Measurements from ENCODE around the gene MS4A13.

Gene MS4A13

DNA sequence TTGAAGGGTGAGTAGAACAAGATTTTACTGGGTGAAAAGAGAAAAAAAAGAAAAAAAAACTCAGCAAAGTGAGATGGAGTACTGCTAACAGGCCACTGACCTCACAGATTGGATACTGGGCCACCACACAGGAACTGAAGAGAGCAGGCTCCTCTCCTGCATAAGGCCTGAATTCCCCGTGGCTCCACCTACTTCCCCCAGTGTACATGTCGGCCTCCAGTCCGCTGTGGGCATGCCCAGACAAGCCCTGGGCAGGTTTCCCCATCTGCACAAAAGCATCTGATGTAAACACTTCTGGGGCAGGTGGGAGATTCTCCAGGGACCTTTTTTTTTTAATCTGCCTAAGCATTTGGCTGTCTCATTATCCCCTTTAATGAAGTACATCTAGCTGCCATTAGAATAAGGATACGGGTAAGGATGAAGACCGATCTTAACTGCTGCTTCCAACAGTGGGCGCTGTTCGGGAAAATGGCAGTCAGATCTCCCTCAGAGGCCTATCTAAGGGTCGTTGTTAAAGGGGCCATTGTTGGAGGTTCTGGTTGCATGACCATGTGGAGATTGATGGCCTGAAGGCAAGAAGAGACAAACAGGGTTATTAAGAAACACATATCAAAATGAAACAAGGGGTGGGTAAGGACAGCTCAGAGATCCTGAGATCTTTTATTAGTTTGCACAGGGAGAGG lies 48.5 kb downstream of the MS4A13 start:
- DNase-seq (ENCODE audit: low read depth in 1 of 2, low spot score in 1 of 2) = no peak
- no peak overlapping the region for H3K4me3 ChIP-seq (replicated peaks; ENCODE audit: insufficient read depth, low read length)
- H3K27ac ChIP-seq (replicated peaks) = no peak overlapping the region
- no peaks in the 10 kb centered on the region for H3K27me3 ChIP-seq (ENCODE audit: insufficient read depth, poor library complexity, severe bottlenecking)
- TF ChIP-seq, protein P1, sequence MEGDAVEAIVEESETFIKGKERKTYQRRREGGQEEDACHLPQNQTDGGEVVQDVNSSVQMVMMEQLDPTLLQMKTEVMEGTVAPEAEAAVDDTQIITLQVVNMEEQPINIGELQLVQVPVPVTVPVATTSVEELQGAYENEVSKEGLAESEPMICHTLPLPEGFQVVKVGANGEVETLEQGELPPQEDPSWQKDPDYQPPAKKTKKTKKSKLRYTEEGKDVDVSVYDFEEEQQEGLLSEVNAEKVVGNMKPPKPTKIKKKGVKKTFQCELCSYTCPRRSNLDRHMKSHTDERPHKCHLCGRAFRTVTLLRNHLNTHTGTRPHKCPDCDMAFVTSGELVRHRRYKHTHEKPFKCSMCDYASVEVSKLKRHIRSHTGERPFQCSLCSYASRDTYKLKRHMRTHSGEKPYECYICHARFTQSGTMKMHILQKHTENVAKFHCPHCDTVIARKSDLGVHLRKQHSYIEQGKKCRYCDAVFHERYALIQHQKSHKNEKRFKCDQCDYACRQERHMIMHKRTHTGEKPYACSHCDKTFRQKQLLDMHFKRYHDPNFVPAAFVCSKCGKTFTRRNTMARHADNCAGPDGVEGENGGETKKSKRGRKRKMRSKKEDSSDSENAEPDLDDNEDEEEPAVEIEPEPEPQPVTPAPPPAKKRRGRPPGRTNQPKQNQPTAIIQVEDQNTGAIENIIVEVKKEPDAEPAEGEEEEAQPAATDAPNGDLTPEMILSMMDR (IDR thresholded peaks at IDR 0.05; ENCODE audit: insufficient read depth, low read length) = no peak
- TF ChIP-seq SPI1 (IDR thresholded peaks at IDR 0.05; ENCODE audit: borderline replicate concordance, low read depth) (no peak), GABPA (IDR thresholded peaks at IDR 0.05; ENCODE audit: low read depth) (no peak), POLR2AphosphoS5 (IDR thresholded peaks at IDR 0.05; ENCODE audit: low read depth) (no peak)
- TF ChIP-seq, protein P2, sequence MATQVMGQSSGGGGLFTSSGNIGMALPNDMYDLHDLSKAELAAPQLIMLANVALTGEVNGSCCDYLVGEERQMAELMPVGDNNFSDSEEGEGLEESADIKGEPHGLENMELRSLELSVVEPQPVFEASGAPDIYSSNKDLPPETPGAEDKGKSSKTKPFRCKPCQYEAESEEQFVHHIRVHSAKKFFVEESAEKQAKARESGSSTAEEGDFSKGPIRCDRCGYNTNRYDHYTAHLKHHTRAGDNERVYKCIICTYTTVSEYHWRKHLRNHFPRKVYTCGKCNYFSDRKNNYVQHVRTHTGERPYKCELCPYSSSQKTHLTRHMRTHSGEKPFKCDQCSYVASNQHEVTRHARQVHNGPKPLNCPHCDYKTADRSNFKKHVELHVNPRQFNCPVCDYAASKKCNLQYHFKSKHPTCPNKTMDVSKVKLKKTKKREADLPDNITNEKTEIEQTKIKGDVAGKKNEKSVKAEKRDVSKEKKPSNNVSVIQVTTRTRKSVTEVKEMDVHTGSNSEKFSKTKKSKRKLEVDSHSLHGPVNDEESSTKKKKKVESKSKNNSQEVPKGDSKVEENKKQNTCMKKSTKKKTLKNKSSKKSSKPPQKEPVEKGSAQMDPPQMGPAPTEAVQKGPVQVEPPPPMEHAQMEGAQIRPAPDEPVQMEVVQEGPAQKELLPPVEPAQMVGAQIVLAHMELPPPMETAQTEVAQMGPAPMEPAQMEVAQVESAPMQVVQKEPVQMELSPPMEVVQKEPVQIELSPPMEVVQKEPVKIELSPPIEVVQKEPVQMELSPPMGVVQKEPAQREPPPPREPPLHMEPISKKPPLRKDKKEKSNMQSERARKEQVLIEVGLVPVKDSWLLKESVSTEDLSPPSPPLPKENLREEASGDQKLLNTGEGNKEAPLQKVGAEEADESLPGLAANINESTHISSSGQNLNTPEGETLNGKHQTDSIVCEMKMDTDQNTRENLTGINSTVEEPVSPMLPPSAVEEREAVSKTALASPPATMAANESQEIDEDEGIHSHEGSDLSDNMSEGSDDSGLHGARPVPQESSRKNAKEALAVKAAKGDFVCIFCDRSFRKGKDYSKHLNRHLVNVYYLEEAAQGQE (IDR thresholded peaks at IDR 0.05; ENCODE audit: insufficient replicate concordance, low read depth) = no peak

DNA sequence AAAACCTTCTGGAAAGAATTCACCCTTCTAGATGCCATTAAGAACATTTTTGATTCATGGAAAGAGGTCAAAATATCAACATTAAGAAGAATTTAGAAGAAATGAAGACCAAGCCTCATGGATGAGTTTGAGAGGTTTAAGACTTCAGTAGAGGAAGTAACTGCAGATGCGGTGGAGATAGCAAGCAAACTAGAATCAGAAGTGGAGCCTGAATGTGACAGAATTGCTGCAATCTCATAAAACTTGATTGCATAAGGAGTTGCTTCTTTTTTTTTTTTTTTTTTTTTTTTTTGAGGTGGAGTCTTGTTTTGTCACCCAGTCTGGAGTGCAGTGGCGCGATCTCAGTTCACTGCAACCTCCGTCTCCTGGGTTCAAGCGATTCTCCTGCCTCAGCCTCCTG lies 51.6 kb downstream of the MS4A13 start:
- DNase-seq (ENCODE audit: low read depth in 1 of 2, low spot score in 1 of 2) = peak; percentile 53 to 67
- Histone ChIP-seq H3K27ac (replicated peaks) (no peak overlapping the region), H3K27me3 (ENCODE audit: insufficient read depth, poor library complexity, severe bottlenecking) (no peaks in the 10 kb centered on the region), H3K4me3 (replicated peaks; ENCODE audit: insufficient read depth, low read length) (no peak overlapping the region)
- TF ChIP-seq, protein P2 (IDR thresholded peaks at IDR 0.05; ENCODE audit: insufficient replicate concordance, low read depth) = no peak
- TF ChIP-seq, protein P1 (IDR thresholded peaks at IDR 0.05; ENCODE audit: insufficient read depth, low read length) = no peak
- TF ChIP-seq SPI1 (IDR thresholded peaks at IDR 0.05; ENCODE audit: borderline replicate concordance, low read depth) = no peak
- no peak for TF ChIP-seq GABPA (IDR thresholded peaks at IDR 0.05; ENCODE audit: low read depth)
- no peak for TF ChIP-seq POLR2AphosphoS5 (IDR thresholded peaks at IDR 0.05; ENCODE audit: low read depth)

DNA sequence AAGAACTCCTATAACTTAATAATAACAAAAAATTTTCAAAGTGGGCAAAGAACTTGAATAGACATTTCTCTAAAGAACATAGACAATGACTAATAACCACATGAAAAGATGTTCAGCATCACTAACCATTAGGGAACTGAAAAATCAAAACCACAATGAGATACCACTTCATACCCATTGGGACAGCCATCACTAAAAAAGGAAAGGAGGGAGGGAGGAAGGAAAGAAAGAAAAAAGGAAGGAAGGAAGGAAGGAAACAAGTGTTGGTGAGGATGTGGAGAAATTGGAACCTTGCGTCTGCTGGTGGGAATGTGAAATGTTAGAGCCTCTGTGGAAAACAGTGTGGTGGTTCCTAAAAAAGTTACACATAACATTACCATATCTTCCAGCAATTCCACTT lies 55.8 kb downstream of the MS4A13 start:
- DNase-seq (ENCODE audit: low read depth in 1 of 2, low spot score in 1 of 2) = no peak
- TF ChIP-seq SPI1 (IDR thresholded peaks at IDR 0.05; ENCODE audit: borderline replicate concordance, low read depth) = no peak
- TF ChIP-seq, protein P1 (IDR thresholded peaks at IDR 0.05; ENCODE audit: insufficient read depth, low read length) = no peak
- TF ChIP-seq, protein P2 (IDR thresholded peaks at IDR 0.05; ENCODE audit: insufficient replicate concordance, low read depth) = no peak
- TF ChIP-seq GABPA (IDR thresholded peaks at IDR 0.05; ENCODE audit: low read depth) = no peak
- no peak for TF ChIP-seq POLR2AphosphoS5 (IDR thresholded peaks at IDR 0.05; ENCODE audit: low read depth)

More for the DNA sequence above, 55.8 kb downstream of the MS4A13 start:
- no peak overlapping the region for H3K4me3 ChIP-seq (replicated peaks; ENCODE audit: insufficient read depth, low read length)
- no peak overlapping the region for H3K27ac ChIP-seq (replicated peaks)
- H3K27me3 ChIP-seq (ENCODE audit: insufficient read depth, poor library complexity, severe bottlenecking) = no peaks in the 10 kb centered on the region
